ENCODE results near the gene UAP1L1.
"Not testable (repeated sequence)": the region's sequence is repeated elsewhere in the genome, so short reads cannot be mapped to it uniquely, and the experiment has no call there.

The UAP1L1 gene

GRCh38 chr9:137057545-137057944, 19.8 kb upstream of the UAP1L1 start:
- no peak for DNase-seq

- DNase-seq = no peak
Measured at GRCh38 chr9:137058521-137059234, 18.6 kb upstream of the UAP1L1 start.

- no peak for DNase-seq
Measured at GRCh38 chr9:137062384-137062783, 14.9 kb upstream of the UAP1L1 start.

GRCh38 chr9:137062798-137063197, 14.5 kb upstream of the UAP1L1 start:
- DNase-seq = not testable (repeated sequence)

GRCh38 chr9:137063311-137064026, 13.8 kb upstream of the UAP1L1 start:
- no peak for DNase-seq

- DNase-seq = peak; percentile 41
Measured at GRCh38 chr9:137064027-137064879, 13.1 kb upstream of the UAP1L1 start.

- no peak for DNase-seq
Measured at GRCh38 chr9:137064880-137065164, 12.5 kb upstream of the UAP1L1 start.

- no peak for DNase-seq
Measured at GRCh38 chr9:137065336-137065967, 11.9 kb upstream of the UAP1L1 start.

- no peak for DNase-seq
Measured at GRCh38 chr9:137066096-137066861, 11.0 kb upstream of the UAP1L1 start.

GRCh38 chr9:137067860-137068538, 9.3 kb upstream of the UAP1L1 start:
- peak; percentile 75 for DNase-seq

GRCh38 chr9:137068539-137069507, 8.5 kb upstream of the UAP1L1 start:
- no peak for DNase-seq

GRCh38 chr9:137069508-137070091, 7.7 kb upstream of the UAP1L1 start:
- no peak for DNase-seq

- peak; percentile 79 for DNase-seq
Measured at GRCh38 chr9:137070201-137070905, 7.0 kb upstream of the UAP1L1 start, which contains the start of gene SAPCD2. SAPCD2 (minus strand) TSS chr9:137070557; CDS start chr9:137070460, 97 bp downstream.

- DNase-seq = no peak
Measured at GRCh38 chr9:137070906-137071275, 6.4 kb upstream of the UAP1L1 start.

- no peak for DNase-seq
Measured at GRCh38 chr9:137071282-137071681, 6.0 kb upstream of the UAP1L1 start.

- DNase-seq = no peak
Measured at GRCh38 chr9:137073992-137074399, 3.3 kb upstream of the UAP1L1 start.

- DNase-seq = no peak
Measured at GRCh38 chr9:137074657-137075274, 2.6 kb upstream of the UAP1L1 start.

GRCh38 chr9:137075275-137075775, 2.0 kb upstream of the UAP1L1 start:
- no peak for DNase-seq

GRCh38 chr9:137076636-137077009, 694 bp upstream of the UAP1L1 start:
- no peak for DNase-seq

Data from effector CD4-positive, alpha-beta T cell (primary cell).